Measurements from ENCODE around the gene DTX3. TPM values are rescaled to one million over a fixed set of nuclear protein-coding genes. Genes with fewer than 3 reads are reported as not detected.
"Not testable (repeated sequence)": the region's sequence is repeated elsewhere in the genome, so short reads cannot be mapped to it uniquely, and the experiment has no call there.

Gene DTX3
- total and polyA plus RNA-seq, 5 donors from 2014 or later, result 3.4 to 31.2 (median 6.0) TPM

- H3K27ac Mint-ChIP-seq, result no peak overlapping the region
- no peak overlapping the region for H3K4me3 Mint-ChIP-seq
Observed at GRCh38 chr12:57614178-57614947, 9.7 kb downstream of the DTX3 start.

DNA sequence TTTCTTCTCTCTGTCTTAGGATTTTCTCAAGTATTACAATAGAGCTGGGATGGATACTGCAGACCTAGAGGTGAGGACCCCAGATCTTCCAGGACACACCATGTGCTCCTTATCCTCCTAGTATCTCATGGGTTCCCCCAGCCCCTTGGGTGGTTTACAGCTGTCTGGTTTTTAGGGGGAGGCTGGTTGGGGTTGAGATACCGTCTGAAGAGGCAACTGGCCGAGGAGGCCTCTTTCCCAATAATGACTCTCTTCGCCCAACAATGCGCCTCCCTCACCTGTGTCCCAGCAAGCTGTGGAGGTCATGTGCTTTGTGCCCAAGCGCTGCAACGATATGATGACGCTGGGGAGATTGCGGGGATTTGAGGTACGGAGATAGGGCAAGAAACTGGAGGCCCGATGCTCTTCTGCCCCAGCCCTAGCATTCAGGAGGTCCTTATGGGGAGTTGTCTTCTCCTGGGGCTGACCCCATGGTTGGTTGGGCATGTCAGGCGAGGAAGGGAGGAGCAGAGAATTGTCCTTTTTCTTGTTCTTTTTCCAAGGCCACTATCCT lies 10.4 kb downstream of the DTX3 start:
- H3K27ac Mint-ChIP-seq, result no peak overlapping the region
- peaks cover 0 to 4% (median 0%) of the 10 kb centered on the region in 7 donors for H3K9me3 Mint-ChIP-seq
- no peaks in the 10 kb centered on the region for H3K36me3 ChIP-seq (ENCODE audit: control insufficient read depth, insufficient read depth, low read length)
- H3K4me1 ChIP-seq (ENCODE audit: control insufficient read depth, insufficient read depth, low read length, poor library complexity, severe bottlenecking), result peaks cover 29% of the 10 kb centered on the region
- H3K4me3 Mint-ChIP-seq, result peak overlapping the region in 1 of 4 donors; percentile 15
- H3K27me3 Mint-ChIP-seq, result peaks cover 88% of the 10 kb centered on the region
- peaks cover 0 to 24% (median 10%) of the 10 kb centered on the region in 4 donors for H3K4me1 Mint-ChIP-seq
- no peak overlapping the region for H3K4me3 ChIP-seq (ENCODE audit: low read depth, low read length)
- no peaks in the 10 kb centered on the region for H3K9me3 ChIP-seq (ENCODE audit: control insufficient read depth in 2 of 2, low read length in 2 of 2)
- H3K27ac ChIP-seq (ENCODE audit: insufficient read depth, low read length, poor library complexity, severe bottlenecking), result no peak overlapping the region
- no peaks in the 10 kb centered on the region for H3K36me3 Mint-ChIP-seq
- no peak for ATAC-seq (ENCODE audit: low read depth in 2 of 2)
- DNase-seq, result no peak
- H3K27me3 ChIP-seq (ENCODE audit: control insufficient read depth, insufficient read depth, low read length), result peaks cover 17% of the 10 kb centered on the region

More at GRCh38 chr12:57614178-57614947, 9.7 kb downstream of the DTX3 start:
- no peak for ATAC-seq (ENCODE audit: low read depth in 2 of 2)
- Mint-ChIP-seq H3K36me3 (no peaks in the 10 kb centered on the region), H3K9me3 (peaks cover 0 to 4% (median 0%) of the 10 kb centered on the region in 7 donors), H3K4me1 (peaks cover 0 to 20% (median 10%) of the 10 kb centered on the region in 4 donors), H3K27me3 (peaks cover 81% of the 10 kb centered on the region)
- H3K27ac ChIP-seq (ENCODE audit: insufficient read depth, low read length, poor library complexity, severe bottlenecking), result no peak overlapping the region
- no peaks in the 10 kb centered on the region for H3K9me3 ChIP-seq (ENCODE audit: control insufficient read depth in 2 of 2, low read length in 2 of 2)
- H3K4me1 ChIP-seq (ENCODE audit: control insufficient read depth, insufficient read depth, low read length, poor library complexity, severe bottlenecking), result peaks cover 23% of the 10 kb centered on the region
- DNase-seq, result no peak
- H3K4me3 ChIP-seq (ENCODE audit: low read depth, low read length), result no peak overlapping the region
- H3K27me3 ChIP-seq (ENCODE audit: control insufficient read depth, insufficient read depth, low read length), result peaks cover 13% of the 10 kb centered on the region
- no peaks in the 10 kb centered on the region for H3K36me3 ChIP-seq (ENCODE audit: control insufficient read depth, insufficient read depth, low read length)

GRCh38 chr12:57615637-57616036 lies 11.0 kb downstream of the DTX3 start:
- H3K27ac Mint-ChIP-seq, result no peak overlapping the region
- Histone ChIP-seq H3K36me3 (ENCODE audit: control insufficient read depth, insufficient read depth, low read length) (no peaks in the 10 kb centered on the region), H3K4me3 (ENCODE audit: low read depth, low read length) (no peak overlapping the region), H3K27ac (ENCODE audit: insufficient read depth, low read length, poor library complexity, severe bottlenecking) (no peak overlapping the region), H3K4me1 (ENCODE audit: control insufficient read depth, insufficient read depth, low read length, poor library complexity, severe bottlenecking) (peaks cover 26% of the 10 kb centered on the region), H3K27me3 (ENCODE audit: control insufficient read depth, insufficient read depth, low read length) (peaks cover 22% of the 10 kb centered on the region), H3K9me3 (ENCODE audit: control insufficient read depth in 2 of 2, low read length in 2 of 2) (no peaks in the 10 kb centered on the region)
- H3K27me3 Mint-ChIP-seq, result peaks cover 89% of the 10 kb centered on the region
- H3K4me1 Mint-ChIP-seq, result peaks cover 0 to 25% (median 12%) of the 10 kb centered on the region in 4 donors
- peaks cover 0 to 3% (median 0%) of the 10 kb centered on the region in 7 donors for H3K9me3 Mint-ChIP-seq
- H3K36me3 Mint-ChIP-seq, result no peaks in the 10 kb centered on the region
- ATAC-seq (ENCODE audit: low read depth in 2 of 2) (no peak), DNase-seq (no peak)
- no peak overlapping the region for H3K4me3 Mint-ChIP-seq

DNA sequence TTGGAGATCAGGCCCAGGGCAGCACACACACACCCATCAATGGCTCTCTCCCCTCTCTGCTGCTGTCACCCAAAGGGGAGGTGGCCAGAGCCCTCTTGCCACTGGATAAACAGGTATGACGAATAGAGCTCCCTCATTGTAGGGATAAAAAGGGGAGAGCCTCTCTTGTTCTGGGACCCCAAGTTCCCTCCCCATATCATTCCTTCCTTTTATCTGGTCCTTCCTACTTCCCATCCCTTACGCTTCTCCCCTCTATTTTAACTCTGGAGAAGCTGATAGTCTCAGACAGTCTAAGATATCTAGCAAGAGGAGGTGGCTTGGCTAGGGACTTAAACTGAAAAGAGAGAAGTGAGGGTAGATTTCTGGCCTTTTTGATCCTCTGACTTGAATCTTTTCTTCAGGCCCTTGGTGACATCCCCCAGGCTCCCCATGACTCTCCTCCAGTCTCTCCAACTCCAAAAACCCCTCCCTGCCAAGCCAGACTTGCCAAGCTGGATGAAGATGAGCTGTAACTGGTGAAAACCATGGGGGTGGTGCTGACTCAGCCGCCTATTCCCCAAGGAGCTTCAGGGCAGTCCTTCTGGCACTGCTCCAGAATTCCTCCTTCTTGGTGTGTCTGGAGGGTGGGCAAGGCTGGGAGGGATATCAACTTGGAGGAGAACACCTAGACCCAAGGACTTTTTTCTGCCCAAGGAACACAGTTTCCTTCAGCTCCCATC lies 11.9 kb downstream of the DTX3 start:
- Histone ChIP-seq H3K36me3 (ENCODE audit: control insufficient read depth, insufficient read depth, low read length) (no peaks in the 10 kb centered on the region), H3K4me1 (ENCODE audit: control insufficient read depth, insufficient read depth, low read length, poor library complexity, severe bottlenecking) (peaks cover 26% of the 10 kb centered on the region), H3K27me3 (ENCODE audit: control insufficient read depth, insufficient read depth, low read length) (peaks cover 22% of the 10 kb centered on the region), H3K27ac (ENCODE audit: insufficient read depth, low read length, poor library complexity, severe bottlenecking) (no peak overlapping the region), H3K4me3 (ENCODE audit: low read depth, low read length) (no peak overlapping the region), H3K9me3 (ENCODE audit: control insufficient read depth in 2 of 2, low read length in 2 of 2) (no peaks in the 10 kb centered on the region)
- Mint-ChIP-seq H3K36me3 (no peaks in the 10 kb centered on the region), H3K4me3 (peak overlapping the region in 1 of 4 donors; percentile 1), H3K9me3 (peaks cover 0 to 5% (median 0%) of the 10 kb centered on the region in 7 donors), H3K4me1 (peaks cover 0 to 30% (median 16%) of the 10 kb centered on the region in 4 donors), H3K27ac (no peak overlapping the region), H3K27me3 (peaks cover 95% of the 10 kb centered on the region)
- no peak for ATAC-seq (ENCODE audit: low read depth in 2 of 2)
- DNase-seq, result no peak

DNA sequence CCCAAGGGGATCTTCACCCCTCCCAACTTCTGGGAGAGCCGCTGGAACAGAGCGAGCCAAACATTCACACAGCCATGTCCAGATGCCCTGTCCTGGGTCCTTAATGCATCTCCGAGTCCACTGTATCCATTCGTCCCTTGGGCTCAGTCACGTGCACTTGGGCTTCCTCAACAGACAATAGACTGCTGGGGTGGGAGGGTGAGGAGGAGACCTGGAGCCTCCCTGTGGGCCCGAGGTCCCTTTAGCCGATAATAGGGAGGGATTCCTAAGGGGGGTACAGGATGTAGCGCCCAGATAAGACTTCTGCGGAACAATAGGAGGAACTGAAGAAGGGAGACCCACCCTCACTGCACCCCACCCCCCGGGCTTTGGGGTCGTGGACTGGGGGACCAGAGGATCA lies 13.3 kb downstream of the DTX3 start:
- H3K4me1 Mint-ChIP-seq, result peaks cover 0 to 31% (median 22%) of the 10 kb centered on the region in 4 donors
- no peak for DNase-seq
- Histone ChIP-seq H3K4me3 (ENCODE audit: low read depth, low read length) (no peak overlapping the region), H3K27me3 (ENCODE audit: control insufficient read depth, insufficient read depth, low read length) (peaks cover 33% of the 10 kb centered on the region), H3K27ac (ENCODE audit: insufficient read depth, low read length, poor library complexity, severe bottlenecking) (no peak overlapping the region), H3K9me3 (ENCODE audit: control insufficient read depth in 2 of 2, low read length in 2 of 2) (no peaks in the 10 kb centered on the region), H3K4me1 (ENCODE audit: control insufficient read depth, insufficient read depth, low read length, poor library complexity, severe bottlenecking) (peaks cover 26% of the 10 kb centered on the region), H3K36me3 (ENCODE audit: control insufficient read depth, insufficient read depth, low read length) (no peaks in the 10 kb centered on the region)
- H3K27ac Mint-ChIP-seq, result no peak overlapping the region
- H3K36me3 Mint-ChIP-seq, result no peaks in the 10 kb centered on the region
- H3K9me3 Mint-ChIP-seq, result peaks cover 0 to 5% (median 0%) of the 10 kb centered on the region in 7 donors
- peaks cover 97% of the 10 kb centered on the region for H3K27me3 Mint-ChIP-seq
- peak overlapping the region in 1 of 4 donors; percentile 27 for H3K4me3 Mint-ChIP-seq
- ATAC-seq (ENCODE audit: low read depth in 2 of 2), result no peak

- not testable (repeated sequence) for H3K36me3 ChIP-seq (ENCODE audit: control insufficient read depth, insufficient read depth, low read length); H3K4me3 ChIP-seq (ENCODE audit: low read depth, low read length); H3K27ac ChIP-seq (ENCODE audit: insufficient read depth, low read length, poor library complexity, severe bottlenecking); DNase-seq; ATAC-seq (ENCODE audit: low read depth in 2 of 2); H3K9me3 ChIP-seq (ENCODE audit: control insufficient read depth in 2 of 2, low read length in 2 of 2); H3K36me3 Mint-ChIP-seq; H3K27ac Mint-ChIP-seq; H3K9me3 Mint-ChIP-seq; H3K4me3 Mint-ChIP-seq
- Histone ChIP-seq H3K27me3 (ENCODE audit: control insufficient read depth, insufficient read depth, low read length) (peaks cover 35% of the 10 kb centered on the region), H3K4me1 (ENCODE audit: control insufficient read depth, insufficient read depth, low read length, poor library complexity, severe bottlenecking) (peaks cover 26% of the 10 kb centered on the region)
- Mint-ChIP-seq H3K4me1 (peaks cover 0 to 31% (median 22%) of the 10 kb centered on the region in 4 donors), H3K27me3 (peaks cover 97% of the 10 kb centered on the region)
Observed at GRCh38 chr12:57618431-57618830, 13.8 kb downstream of the DTX3 start.

DNA sequence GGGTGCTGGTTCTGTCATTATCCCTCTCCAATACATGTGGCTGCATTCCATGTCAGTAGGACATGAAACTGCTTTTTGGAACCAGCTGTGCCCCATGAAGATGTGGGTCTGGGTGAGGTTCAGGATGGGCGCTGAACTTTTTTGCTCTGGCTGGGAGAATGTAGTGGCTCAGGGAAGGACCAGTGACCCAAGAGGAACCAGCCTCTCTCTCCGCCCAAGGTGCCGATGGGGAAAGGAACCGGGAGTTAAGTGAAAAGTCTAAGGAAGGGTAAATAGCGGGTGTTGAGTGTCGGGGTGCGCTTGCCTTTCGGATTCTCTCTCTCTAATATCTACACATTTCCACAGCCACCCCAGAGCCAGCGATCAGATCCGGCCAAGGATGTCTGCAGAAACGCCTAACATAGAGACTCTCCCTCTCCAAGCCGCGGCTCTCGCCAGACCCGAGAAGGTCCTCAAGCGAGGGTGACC lies 14.4 kb downstream of the DTX3 start:
- Histone ChIP-seq H3K27ac (ENCODE audit: insufficient read depth, low read length, poor library complexity, severe bottlenecking) (no peak overlapping the region), H3K36me3 (ENCODE audit: control insufficient read depth, insufficient read depth, low read length) (no peaks in the 10 kb centered on the region), H3K4me3 (ENCODE audit: low read depth, low read length) (no peak overlapping the region), H3K4me1 (ENCODE audit: control insufficient read depth, insufficient read depth, low read length, poor library complexity, severe bottlenecking) (peaks cover 26% of the 10 kb centered on the region), H3K9me3 (ENCODE audit: control insufficient read depth in 2 of 2, low read length in 2 of 2) (no peaks in the 10 kb centered on the region), H3K27me3 (ENCODE audit: control insufficient read depth, insufficient read depth, low read length) (peaks cover 38% of the 10 kb centered on the region)
- ATAC-seq (ENCODE audit: low read depth in 2 of 2), result no peak
- H3K27ac Mint-ChIP-seq, result no peak overlapping the region
- H3K36me3 Mint-ChIP-seq, result no peaks in the 10 kb centered on the region
- peaks cover 0 to 31% (median 22%) of the 10 kb centered on the region in 4 donors for H3K4me1 Mint-ChIP-seq
- H3K4me3 Mint-ChIP-seq, result peak overlapping the region; percentile 24 to 63 (median 62)
- peaks cover 0 to 6% (median 0%) of the 10 kb centered on the region in 7 donors for H3K9me3 Mint-ChIP-seq
- peaks cover 97% of the 10 kb centered on the region for H3K27me3 Mint-ChIP-seq
- no peak for DNase-seq

All from CD4-positive, CD25-positive, alpha-beta regulatory T cell (primary cell).